HCEC 1CT (cell line): ENCODE results near the gene FPR3.
"Not testable (repeated sequence)": the region's sequence is repeated elsewhere in the genome, so short reads cannot be mapped to it uniquely, and the experiment has no call there.

Source experiments
- DNase-seq: peaks from one replicate; pipeline ENCODE4 v3.0.0-alpha.2; 2017

Gene FPR3

DNA sequence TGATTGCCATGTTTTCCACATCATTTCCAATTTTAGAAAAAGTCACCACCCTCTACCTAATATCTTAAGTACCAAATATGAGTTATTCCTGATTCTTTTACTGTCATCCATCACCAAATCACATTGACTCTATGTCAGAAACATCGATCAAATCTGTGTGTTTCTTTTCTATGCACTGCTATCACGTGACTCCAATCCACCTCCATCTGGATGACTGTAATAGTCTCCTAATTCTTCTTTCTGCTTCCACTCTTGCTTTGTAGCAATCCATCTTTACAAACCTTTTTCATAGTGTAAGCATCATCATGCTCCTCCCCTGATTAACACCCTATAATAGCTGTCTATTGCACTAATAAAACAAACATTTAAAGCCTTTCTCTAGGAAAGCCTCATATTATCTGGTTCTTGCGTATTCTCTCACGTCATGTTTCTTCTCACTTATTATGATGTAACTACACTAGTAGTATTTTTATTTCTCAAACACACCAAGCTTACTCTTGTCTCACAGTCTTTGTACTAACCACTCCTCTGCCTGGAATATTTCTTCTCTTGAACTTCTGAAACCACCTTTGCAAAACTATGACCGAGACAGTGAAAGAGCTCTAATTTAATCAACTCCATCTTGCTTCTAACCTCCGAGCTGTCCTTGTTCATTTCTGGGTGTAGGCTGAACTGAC, 10.7 kb upstream of the FPR3 start:
- DNase-seq = no peak

DNA sequence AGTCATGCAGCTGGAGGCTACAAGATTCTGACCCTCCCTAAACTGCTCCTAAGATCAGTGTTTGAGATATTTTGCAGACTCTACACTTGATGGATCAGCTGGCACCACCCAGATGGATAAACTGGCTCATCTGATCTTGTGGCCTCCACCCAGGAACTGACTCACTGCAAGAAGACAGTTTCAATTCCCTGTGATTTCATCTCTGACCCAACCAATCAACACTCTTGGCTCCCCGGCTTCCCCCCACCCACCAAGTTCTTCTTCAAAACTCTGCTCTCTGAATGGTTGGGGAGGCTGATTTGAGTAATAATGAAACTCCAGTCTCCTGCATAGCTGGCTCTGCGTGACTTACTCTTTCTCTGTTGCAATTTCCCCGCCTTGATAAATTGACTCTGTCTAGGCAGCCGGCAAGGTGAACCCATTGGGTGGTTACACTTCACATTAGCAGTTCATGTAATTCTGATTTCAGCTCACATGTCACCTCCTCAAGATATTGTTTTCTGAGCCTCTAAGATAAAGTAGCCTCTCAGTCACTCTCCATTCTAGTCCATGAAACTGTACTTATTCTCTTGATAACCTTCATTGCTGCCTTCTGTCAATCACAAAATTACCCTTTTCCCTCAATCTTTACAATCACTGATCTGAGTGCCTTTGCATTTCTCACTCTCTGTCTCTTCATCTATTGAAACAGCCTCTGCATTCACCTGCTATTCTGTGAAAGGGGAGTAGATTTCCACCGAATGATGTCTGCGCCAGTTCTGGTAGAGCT, 9.9 kb upstream of the FPR3 start:
- no peak for DNase-seq

DNA sequence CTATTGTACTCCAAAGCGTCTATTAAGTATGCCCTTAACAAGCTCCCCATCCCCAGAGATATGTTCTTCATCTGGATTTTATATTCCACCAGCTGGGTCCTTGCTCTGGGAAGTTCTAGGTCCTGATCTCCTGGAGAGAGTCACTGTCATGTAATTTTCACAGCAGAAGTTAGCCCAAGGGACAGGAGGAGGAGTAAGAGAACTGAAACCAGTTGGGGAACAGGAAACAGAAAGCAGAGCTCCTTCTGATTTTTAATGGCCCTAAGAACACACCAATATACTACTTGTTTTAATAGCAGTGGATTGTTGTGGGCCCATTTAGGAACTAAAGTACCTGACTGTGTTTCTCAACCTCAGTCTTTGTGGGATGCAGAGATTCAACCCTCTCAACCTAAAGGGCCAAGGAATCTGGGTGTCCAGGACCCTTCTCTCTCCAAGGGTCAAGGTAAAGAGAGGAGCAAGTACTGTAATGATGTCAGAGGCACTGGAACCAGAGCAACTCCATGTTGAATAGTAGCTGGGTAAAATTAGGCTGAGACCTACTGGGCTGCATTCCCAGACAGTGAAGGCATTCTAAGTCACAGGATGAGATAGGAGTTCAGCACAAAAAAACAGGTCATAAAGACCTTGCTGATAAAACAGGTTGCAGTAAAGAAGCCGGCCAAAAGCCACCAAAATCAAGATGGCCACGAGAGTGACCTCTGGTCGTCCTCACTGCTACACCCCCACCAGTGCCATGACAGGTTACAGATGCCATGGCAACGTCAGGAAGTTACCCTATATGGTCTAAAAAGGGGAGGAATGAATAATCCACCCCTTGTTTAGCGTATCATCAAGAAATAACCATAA, 8.1 kb upstream of the FPR3 start:
- DNase-seq = no peak

DNA sequence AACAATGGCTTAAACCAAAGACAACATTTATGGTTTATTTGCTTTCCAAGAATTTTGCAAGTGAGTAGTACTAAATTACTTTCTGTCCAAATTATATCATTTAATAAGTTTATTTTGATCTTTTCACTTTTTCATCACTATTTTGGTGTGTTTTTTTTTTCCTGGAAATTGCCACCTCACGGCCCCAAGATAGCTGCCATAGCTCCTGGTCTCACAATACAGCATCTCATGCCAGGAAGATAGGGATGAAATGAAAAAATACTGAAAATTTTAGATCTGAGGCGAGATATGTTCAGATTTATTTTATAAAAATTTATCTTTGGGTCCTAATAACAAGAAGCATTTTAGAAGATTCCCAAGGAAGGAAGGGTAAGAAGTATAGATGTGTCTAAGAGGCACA, 6.9 kb upstream of the FPR3 start:
- no peak for DNase-seq

DNA sequence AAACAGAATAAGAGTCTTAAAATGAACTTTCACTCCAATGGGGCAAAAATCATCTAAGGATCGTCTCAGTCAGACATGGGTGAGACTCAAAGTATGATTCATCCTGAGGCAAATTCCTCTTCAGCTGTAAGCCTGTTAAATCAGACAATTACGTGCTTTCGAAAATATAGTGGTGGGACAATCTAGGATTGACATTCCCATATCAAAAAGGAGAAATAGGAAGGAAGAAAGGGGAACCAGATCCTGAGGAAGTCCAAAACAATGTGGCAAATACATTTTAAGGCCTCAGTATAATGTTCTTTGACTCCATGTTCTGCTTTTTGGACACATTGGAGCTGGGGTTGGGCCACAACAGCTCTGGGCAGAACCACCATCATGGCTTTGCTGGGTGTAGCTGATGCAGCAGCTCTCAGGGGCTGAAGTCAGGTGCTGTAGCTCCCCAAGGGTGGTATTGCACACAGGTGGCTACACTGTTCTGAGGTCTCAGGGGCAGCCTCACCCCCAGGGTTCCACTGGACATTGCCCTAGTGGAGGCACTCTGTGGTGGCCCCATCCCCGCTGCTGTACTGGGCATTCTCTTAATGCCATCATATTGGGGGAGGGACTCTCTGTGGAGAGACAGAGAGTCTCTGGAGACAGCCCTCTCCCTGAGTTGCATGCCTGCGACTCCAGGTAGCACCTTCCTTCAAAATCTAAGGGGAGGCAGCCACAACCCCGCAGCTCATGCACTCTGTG, 5.7 kb upstream of the FPR3 start:
- no peak for DNase-seq

DNA sequence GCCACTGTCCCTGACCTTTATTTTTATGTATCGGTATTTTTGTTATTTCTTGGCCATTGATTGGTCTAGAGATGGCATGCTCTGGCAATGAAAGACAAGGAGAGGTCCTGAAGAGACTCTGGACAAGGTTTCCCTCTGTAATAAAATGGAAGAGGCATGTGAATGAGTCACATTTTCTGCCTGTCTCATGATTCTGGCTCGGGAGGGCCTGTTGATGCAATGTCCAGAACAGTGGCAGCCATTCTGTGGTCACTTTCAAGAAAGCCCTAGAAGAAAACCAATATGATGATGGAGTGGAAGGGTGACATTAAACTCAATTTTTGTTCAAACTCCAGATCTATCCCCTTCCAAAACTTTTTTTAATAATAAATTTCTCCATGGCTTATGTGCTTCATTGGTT, 2.0 kb upstream of the FPR3 start:
- no peak for DNase-seq

DNA sequence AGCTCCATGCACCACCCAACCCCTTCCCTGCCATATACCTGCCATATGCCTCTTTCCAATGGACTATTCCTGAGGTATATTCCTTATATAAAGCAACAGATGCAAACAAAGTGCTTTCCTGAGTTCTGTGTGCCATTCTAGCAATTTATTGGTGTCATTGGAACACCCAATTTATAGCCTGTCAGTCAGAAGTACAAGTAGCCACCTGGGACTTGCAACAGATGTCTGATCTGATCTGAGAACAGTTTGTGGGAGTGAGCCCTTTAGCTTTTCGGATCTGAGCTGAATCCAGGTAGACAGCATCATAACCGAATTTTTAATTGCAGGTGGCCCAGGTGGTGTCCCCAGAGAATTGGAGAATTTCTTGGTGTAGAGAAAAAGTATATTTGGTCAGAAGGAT, 963 bp upstream of the FPR3 start:
- no peak for DNase-seq

DNA sequence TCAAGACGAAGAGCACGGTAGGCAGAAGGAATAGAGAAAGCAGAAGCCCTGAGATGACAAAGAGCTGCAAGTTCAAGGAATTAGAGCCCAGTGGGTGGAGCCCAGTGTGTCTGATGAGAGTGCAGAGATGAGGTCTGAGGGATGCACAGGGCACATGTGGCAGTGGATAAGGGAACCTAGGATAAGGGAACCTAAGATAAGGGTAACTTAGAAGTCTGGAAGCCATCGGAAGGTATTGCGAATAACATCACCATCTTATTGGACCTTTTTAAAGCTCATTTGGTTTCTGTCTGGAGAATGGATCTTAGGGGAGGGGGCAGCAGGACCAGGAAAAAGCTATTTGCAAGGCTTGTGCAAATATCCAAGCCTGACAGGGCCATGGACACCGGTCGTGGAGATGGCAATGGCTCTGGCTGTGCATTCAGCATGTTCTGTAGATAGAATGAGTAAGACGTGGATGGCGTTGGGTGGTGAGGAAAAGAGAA, 1.3 kb downstream of the FPR3 start:
- no peak for DNase-seq

DNA sequence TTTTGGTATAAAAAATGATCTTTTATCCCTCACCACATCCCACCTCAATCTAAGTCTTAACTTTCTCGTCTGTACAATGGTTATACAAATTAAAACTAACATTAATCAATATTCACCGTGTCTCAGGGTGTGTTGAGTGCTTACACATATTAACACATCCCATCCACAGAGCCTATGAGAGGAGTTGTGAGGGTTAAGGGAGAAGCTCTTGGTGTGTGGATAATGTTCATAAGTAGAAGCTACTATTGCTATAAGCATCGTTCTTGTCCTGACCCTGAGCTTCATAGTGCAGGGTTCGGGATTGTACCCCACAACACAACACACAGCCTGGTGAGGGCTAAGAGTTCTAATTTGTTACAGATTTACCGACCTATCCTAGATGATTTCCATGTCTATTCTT, 2.5 kb downstream of the FPR3 start:
- no peak for DNase-seq

DNA sequence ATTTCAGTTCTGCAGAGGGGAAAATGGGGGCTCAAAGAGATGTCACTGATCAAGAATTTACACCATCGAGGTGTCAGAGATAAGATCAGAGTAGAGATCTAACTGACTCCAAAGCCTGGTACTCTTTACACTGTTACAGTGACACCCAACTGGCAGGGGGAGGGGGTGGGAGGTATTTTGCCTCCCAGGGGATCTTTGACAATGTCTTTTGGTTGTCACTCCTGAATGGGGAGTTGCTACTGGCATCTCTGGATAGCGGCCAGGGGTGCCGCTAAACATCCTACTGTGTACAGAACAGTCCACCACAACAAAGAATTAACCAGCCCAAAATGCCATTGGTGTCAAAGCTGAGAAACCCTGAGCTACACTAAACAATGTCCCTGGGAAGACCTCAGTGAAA, 3.1 kb downstream of the FPR3 start:
- no peak for DNase-seq

DNA sequence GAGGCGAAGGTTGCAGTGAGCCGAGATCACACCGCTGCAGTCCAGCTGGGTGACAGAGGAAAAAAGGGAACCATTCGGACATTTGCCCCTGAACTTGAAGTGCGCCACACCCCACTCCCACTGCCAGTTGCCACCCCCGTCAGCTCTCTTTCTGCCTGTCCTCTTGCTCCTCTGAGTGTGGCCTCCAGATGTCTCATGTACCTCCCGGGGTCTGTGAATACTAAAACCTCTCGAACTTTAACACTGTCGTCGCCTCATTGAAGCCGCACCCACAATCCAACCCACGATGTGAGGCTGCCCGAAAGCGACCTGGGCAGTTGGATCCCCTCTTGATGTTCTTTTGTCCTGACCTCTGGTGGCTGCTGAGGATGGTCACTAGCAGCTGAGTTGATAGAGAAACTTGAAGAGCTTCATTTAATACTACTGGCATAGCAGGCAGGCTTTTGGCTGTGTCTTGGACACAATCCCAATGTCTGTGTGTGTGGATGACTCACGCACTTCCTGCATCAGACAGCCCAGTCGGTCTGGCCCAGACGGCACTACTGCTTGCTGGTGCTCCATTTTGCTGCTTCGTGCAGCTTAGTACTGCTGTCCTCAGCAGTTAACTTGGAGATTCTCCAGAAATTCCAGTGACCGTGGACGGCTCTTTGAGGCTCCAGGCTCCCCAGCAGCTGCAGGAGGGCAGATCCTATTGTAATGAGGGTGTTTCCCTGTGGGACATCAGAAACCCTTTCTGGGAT, 4.2 kb downstream of the FPR3 start:
- peak; percentile 80 for DNase-seq

DNA sequence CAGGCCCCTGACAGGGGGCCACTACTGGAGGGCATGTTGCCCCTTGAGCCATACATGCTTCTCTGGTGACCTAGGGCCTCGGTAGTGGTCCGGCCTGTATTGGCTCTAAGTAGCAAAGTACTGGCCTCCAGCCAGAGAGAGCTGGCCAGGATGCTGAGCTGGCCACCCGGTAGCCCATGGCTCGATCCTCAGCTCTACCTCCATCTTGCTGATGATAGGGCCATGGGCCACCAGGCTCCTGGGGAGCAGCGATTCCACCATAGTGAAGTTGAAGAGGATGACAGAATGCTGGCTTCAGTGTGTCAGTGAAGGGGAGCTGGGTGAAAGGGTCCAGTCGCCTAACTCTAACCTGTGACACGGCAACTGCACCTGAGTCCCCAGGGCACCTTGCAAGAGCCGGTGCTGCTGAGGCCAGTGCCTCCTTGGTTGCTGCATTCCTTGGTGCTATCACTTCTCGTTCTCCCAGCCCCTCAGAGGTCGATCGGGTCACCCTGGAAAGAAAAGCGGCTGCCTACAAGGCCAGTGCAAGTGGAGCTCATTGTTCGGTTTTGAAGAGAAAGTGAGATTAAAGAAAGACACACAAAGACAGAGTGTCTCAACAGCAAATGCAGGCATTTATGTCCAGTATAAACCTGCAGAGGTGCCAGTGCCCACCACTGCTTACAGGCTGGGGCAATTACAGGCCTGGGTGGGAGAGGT, 5.0 kb downstream of the FPR3 start:
- no peak for DNase-seq

DNA sequence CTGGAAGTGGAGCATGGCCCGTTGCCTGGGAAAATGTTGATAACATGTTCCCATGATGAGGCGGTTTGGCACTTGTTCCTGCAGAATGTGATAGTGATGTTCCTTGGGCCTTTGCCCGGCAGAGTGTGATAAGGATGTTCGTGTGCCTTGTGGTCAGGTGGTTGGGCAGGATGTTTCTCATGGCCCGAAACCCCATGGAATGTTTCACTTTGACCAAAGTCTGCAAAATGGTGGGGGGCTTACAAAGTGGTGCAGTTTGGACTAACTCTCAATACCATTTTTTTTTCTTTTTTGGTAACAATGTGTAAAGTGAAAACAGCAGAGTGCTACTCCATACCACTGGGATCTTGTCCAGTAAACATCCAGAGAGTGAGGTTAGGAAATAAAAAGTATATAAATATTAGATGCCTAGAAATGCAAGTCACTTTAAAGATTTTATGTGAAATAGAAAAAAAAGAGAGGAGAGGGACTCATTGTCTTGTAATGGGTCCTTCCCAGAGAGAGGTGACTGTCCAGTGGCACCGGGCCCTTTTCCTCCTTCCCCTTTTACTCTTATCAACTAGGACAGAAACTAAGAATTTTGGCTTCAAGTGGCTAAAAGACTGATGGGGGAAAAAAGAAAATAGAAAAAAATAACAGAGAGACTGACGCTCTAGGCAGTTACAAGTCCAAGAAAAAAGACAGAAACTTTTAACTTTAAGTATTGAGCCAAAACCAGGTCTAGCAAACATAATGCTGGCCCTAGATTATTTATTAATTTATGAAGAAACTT, 5.7 kb downstream of the FPR3 start:
- DNase-seq = no peak

DNA sequence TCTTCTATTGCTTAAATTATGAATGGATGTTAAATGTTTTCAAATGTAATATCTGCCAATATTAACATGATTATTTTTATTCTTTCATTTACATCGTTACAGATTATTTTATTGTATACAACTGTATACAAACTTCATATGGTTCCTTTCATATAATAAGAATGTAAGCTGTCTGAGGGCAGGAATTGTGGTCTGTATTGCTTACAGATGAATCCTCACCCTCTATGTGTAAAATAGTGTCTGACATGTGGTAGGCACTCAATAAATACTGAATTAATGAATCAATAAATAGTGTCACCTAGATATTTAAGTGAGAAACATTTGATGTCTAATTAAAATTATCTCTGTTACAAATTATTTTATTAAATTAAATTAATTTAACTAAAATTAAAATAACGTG, 7.8 kb downstream of the FPR3 start:
- no peak for DNase-seq

DNA sequence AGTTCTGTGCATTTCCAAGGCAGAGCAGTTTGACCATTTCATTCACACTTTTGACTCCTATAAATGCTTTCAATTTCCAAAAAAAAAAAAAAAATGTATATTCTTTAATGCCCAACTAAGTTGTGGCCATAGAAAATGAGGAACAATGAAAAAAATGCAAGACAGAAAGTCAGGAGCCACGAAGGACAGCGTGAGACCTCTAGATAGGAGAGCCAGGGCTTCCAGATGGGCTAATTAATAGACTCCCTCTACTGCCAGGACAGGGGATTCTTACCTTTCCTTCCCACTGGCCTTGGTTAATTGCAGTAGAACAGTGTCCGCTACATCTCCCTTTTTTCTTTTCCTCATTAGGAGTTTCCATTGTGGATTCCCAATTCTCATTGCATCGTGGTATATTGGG, 8.6 kb downstream of the FPR3 start:
- DNase-seq = no peak

DNA sequence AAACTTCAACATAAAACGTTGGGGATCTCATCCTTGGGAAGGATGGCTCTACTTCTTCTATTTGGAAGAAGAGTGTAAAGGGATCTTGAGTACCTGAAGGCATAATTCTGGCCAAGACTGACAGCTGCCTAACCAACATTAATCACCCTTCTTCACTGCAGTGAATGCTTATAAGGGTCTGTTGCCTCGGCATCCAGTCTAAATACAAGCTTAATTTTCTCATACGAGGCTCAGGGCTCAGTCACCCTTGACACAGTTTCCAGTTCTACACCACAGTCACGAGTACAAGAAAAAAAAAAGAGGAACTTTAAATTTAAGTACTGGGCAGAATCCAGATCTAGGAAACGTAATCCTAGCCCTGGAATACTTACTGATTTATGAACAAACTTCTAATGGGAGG, 9.0 kb downstream of the FPR3 start:
- no peak for DNase-seq

DNA sequence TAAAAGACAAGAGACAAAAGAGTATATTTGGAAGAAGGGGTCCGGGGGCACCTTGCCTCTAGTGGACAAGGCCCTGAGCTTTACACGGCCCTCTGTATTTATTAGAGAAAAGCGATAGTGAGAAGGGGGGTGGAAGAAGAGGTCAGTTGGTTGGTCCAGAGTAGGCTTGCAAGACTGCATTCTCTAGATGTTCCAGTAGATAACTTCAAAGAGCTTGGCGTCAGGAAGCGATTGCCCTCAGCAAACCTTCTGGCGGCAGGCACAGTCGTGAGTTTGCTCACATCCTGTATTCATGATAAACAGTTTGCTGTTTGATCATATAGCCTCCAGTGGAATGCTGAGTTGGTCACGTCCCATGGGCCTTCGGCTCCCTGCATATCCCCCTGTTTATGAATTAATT, 9.8 kb downstream of the FPR3 start:
- DNase-seq = not testable (repeated sequence)

DNA sequence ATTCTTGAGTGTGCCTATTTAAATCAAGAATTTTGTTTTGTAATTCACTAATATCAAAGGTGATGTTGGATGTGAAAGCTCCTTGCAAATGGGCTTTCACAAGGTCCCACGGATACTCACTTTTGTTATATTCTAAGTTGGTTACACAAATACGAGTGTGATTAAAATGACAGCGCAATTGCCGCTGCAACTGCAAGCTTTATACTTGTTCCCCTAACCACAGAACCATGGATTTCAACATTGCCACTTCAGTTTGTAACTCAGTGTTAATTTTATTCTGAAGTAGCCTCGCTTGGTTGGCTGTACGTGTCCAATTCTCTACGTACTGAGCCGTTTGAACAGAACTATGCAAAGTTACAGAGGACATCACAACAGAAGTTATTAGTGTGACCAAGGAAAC, 10.4 kb downstream of the FPR3 start:
- DNase-seq = not testable (repeated sequence)

DNA sequence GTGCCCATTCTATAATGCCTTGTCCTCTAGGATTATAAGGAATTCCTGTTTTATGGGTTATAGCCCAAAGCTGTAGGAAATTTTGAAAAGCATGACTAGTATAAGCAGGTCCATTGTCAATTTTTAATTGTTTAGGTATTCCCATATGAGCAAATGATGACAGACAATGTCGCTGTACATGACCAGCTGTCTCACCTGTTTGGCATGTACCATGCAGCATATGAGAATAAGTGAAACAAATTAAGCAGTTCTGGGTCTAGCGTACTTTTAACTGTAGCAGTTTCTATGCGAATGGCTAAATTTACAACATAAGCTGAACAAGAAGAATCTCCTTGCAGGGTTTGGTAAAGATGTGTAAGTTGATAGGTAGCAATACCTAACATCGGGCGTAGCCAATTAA, 11.6 kb downstream of the FPR3 start:
- not testable (repeated sequence) for DNase-seq

DNA sequence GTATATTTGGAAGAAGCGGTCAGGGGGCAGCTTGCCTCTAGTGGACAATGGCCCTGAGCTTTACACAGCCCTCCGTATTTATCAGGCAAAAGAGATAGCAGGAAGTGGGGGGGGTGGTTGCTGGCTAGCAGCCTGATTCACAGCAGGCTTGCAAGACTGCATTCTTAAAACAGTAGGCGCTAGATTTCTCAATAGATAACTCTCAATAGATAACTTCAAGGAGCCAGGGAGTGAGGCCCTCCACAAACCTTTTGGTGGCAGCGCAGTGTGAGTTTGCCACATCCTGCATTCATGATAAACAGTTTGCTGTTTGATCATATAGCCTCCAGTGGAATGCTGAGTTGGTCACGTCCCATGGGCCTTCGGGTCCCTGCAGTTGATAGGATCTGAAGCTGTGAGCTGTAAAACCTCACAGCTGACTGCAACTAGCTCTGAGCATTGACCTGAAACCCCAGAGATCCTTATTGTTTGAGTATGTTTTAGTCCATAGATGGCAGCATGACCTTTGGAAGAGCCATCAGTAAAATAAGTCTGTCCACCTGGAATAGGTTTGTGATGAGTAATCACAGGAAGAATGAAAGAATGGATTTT, 12.2 kb downstream of the FPR3 start:
- no peak for DNase-seq
